ENCODE data around the gene METTL2B. TPM values are rescaled to one million over a fixed set of nuclear protein-coding genes. Genes with fewer than 3 reads are reported as not detected.
"Not testable (repeated sequence)": the region's sequence is repeated elsewhere in the genome, so short reads cannot be mapped to it uniquely, and the experiment has no call there.

Gene METTL2B
- total RNA-seq, 1 experiment from 2014 or later = 62.9 TPM

GRCh38 chr7:128523932-128524524, 47.5 kb downstream of the METTL2B start:
- not testable (repeated sequence) for DNase-seq (ENCODE audit: low read depth)

GRCh38 chr7:128525584-128525983, 49.0 kb downstream of the METTL2B start:
- not testable (repeated sequence) for DNase-seq (ENCODE audit: low read depth)

GRCh38 chr7:128526062-128526466, 49.5 kb downstream of the METTL2B start:
- DNase-seq (ENCODE audit: low read depth) = not testable (repeated sequence)

GRCh38 chr7:128529191-128529590, 52.6 kb downstream of the METTL2B start:
- not testable (repeated sequence) for DNase-seq (ENCODE audit: low read depth)

- DNase-seq (ENCODE audit: low read depth) = not testable (repeated sequence)
Observed at GRCh38 chr7:128530121-128530854, 53.7 kb downstream of the METTL2B start.

- DNase-seq (ENCODE audit: low read depth) = no peak
Observed at GRCh38 chr7:128530855-128531104, 54.2 kb downstream of the METTL2B start.

- DNase-seq (ENCODE audit: low read depth) = peak; percentile 55
Observed at GRCh38 chr7:128531105-128531954, 54.8 kb downstream of the METTL2B start.

- peak; percentile 15 for DNase-seq (ENCODE audit: low read depth)
Observed at GRCh38 chr7:128531955-128532478, 55.5 kb downstream of the METTL2B start.

- not testable (repeated sequence) for DNase-seq (ENCODE audit: low read depth)
Observed at GRCh38 chr7:128532956-128533355, 56.4 kb downstream of the METTL2B start.

- DNase-seq (ENCODE audit: low read depth) = not testable (repeated sequence)
Observed at GRCh38 chr7:128537410-128537809, 60.9 kb downstream of the METTL2B start.

GRCh38 chr7:128542530-128542929, 66.0 kb downstream of the METTL2B start:
- DNase-seq (ENCODE audit: low read depth) = not testable (repeated sequence)

- DNase-seq (ENCODE audit: low read depth) = not testable (repeated sequence)
Observed at GRCh38 chr7:128543300-128543699, 66.8 kb downstream of the METTL2B start.

GRCh38 chr7:128546319-128546851, 69.8 kb downstream of the METTL2B start:
- DNase-seq (ENCODE audit: low read depth) = not testable (repeated sequence)

GRCh38 chr7:128550920-128551319, 74.4 kb downstream of the METTL2B start:
- DNase-seq (ENCODE audit: low read depth) = no peak

GRCh38 chr7:128554394-128554793, 77.8 kb downstream of the METTL2B start:
- not testable (repeated sequence) for DNase-seq (ENCODE audit: low read depth)

Small RNA genes within 50 kb of the gene (small RNA-seq; reads per million reads assigned to genes)
- gene AC010655.1 (not detected), gene AC010655.2 (not detected), gene RF00017 (not detected), gene RNU7-54P (not detected)

Other genes with a start within 250 kb of the METTL2B start
- not detected in 2 replicates for gene LEP, start 235.5 kb upstream of the METTL2B start, total RNA-seq (2014; rRNA removed; shearing (Covaris generic))
- 30.3 and 31.2 TPM in 2 replicates for gene RBM28, start 132.8 kb upstream of the METTL2B start, total RNA-seq (2014; rRNA removed; shearing (Covaris generic))
- gene PRRT4, start 115.1 kb upstream of the METTL2B start, total RNA-seq (2014; rRNA removed; shearing (Covaris generic)) = 0.73 TPM in 1 of 2 replicates, not detected in the other
- 69.8 and 71.3 TPM in 2 replicates for gene IMPDH1, start 66.8 kb upstream of the METTL2B start, total RNA-seq (2014; rRNA removed; shearing (Covaris generic))
- gene HILPDA, start 20.9 kb upstream of the METTL2B start, total RNA-seq (2014; rRNA removed; shearing (Covaris generic)) = 12.2 and 14.0 TPM in 2 replicates
- gene GARIN1A, start 195.5 kb downstream of the METTL2B start, total RNA-seq (2014; rRNA removed; shearing (Covaris generic)) = 0.05 and 0.13 TPM in 2 replicates